Measurements from ENCODE around the gene NR1H4.
A peak's percentile ranks its signal among the peaks of the same experiment; 100 is the strongest.
"Not testable (repeated sequence)": the region's sequence is repeated elsewhere in the genome, so short reads cannot be mapped to it uniquely, and the experiment has no call there.

NR1H4 gene

GRCh38 chr12:100573292-100574186, 99.9 kb downstream of the NR1H4 start, which contains the start of gene GAS2L3:
TSS of gene GAS2L3 (plus strand) at chr12:100573684. CDS start at chr12:100594905, 21,221 bp downstream.
- DNase-seq = peak; percentile 92

GRCh38 chr12:100574187-100575074, 100.8 kb downstream of the NR1H4 start:
- DNase-seq = peak; percentile 58

GRCh38 chr12:100576331-100577036, 102.8 kb downstream of the NR1H4 start:
- DNase-seq = no peak

DNA sequence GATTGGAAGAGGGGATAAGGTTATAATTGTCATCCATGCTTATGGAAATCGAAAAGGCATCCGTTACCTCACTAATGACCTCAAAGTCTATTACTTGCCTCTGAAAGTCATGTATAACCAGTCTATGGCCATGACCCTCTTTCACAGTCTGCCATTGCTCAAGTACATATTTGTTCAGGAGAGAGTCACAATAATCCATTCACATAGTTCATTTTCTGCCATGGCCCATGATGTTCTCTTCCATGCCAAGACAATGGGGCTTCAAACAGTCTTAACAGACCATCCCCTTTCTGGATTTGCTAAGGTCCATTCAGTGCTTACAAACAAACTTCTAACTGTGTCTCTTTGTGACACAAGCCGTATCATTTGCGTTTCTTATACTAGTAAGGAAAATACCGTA, 105.3 kb downstream of the NR1H4 start:
- no peak for DNase-seq

DNA sequence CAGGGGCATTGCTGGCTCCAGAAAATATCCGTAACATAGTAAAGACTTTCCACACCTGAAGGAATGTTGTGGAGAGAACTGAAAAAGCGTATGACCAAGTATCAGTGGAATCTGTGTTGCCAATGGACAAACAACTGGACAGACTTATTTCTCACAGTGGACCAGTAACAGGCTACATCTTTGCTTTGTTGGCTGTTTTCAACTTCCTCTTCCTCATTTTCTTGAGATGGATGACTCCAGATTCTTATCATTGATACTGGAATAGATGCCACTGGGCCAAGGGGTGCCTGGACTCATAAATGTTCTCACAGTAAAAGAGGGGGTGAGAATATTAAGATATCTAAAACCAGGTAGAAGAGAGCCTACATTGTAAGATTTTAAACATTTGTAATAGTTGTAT, 106.2 kb downstream of the NR1H4 start:
- no peak for DNase-seq

DNA sequence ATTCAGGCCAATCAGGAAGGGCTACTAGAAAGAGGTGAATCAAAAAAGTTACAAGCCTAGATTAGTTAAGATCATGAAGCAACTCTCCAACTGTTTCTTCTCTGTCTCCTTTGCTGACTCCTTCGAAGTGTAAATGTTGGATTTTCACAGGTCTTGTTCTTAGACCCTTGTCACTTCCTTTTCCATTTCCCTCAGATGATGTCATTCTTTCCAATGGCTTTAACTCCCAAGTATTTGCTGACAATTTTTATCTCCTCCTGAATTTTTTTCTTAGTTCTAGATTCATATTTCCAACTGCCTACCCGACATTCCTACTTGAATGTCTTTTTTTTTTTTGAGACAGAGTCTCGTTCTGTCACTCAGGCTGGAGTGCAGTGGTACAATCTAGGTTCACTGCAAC, 110.6 kb downstream of the NR1H4 start:
- DNase-seq = no peak

DNA sequence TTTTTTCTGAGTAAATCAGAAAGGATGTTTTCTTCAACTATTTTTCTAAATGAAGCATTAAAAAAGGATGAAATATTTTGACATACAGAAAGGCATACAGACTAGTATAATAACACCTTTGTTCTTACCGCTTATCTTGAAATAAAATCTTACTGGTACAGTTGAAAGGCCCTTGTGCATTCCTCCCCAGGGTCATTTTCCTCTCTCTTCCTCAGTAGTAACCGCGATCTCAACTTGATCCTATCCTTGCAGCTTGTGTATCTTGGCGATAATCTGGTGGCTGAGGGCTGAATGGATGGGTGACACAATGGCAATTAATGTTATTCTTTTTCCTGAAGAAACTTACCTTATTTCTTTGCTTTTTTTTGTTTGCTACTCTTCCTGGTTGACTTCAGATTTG, 118.3 kb downstream of the NR1H4 start:
- DNase-seq = no peak

GRCh38 chr12:100593490-100593889, 119.8 kb downstream of the NR1H4 start:
- no peak for DNase-seq

GRCh38 chr12:100601626-100602025, 128.0 kb downstream of the NR1H4 start:
- DNase-seq = no peak

DNA sequence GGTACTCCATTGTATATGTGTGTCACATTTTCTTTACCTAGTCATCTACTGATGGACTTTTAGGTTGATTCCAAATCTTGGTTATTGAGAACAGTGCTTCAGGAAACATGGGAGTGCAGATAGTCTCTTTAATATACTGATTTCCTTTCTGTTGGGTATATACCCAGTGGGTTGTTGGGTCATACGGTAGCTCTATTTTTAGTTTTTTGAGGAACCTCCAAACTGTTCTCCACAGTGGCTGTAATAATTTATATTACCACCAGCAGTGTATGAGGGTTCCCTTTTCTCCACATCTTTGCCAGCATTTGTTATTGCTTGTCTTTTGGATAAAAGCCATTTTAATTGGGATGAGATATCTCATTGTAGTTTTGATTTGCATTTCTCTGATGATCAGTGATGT, 129.3 kb downstream of the NR1H4 start:
- not testable (repeated sequence) for DNase-seq

GRCh38 chr12:100608776-100609175, 135.1 kb downstream of the NR1H4 start:
- DNase-seq = no peak

GRCh38 chr12:100610666-100611430, 137.2 kb downstream of the NR1H4 start:
- DNase-seq = no peak

GRCh38 chr12:100612606-100613005, 138.9 kb downstream of the NR1H4 start:
- DNase-seq = no peak
